Measurements from ENCODE around the gene C8B.

GRCh38 chr1:56992318-56993125 is 26.7 kb upstream of the C8B start:
- TF ChIP-seq ZNF274 (IDR thresholded peaks at IDR 0.05; ENCODE audit: low read depth, low read length) (no peak), SUZ12 (IDR thresholded peaks at IDR 0.05; ENCODE audit: extremely low read depth, insufficient read depth, insufficient read length) (no peak), YY1 (IDR thresholded peaks at IDR 0.05; ENCODE audit: insufficient read depth, insufficient read length) (no peak)
